ENCODE measurements around the gene WDR89. TPM values are rescaled to one million over a fixed set of nuclear protein-coding genes. Genes with fewer than 3 reads are reported as not detected.

WDR89 gene
- total RNA-seq, 1 experiment from 2014 or later: 17.4 TPM

- peaks cover 8% of the 10 kb centered on the region for H3K9me3 Mint-ChIP-seq (ENCODE audit: unreplicated experiment)
- POLR2A ChIA-PET: interaction anchor here (1.3 to 1.6 kb wide), 2 partner anchors 8 to 90 kb away, joined by 6 to 8 read pairs; partner anchors contain the start of genes PPP2R5E and WDR89
- peak overlapping the region; percentile 23 for H3K27ac Mint-ChIP-seq (ENCODE audit: low read depth, unreplicated experiment)
- BruUV-seq (replicated peaks): no TSS peak
- intact Hi-C loops (cut with micrococcal nuclease): loop anchor here (1.0 to 2.0 kb wide), 2 partner anchors 136 to 245 kb away; no protein-coding TSS in a partner anchor
- H3K27me3 Mint-ChIP-seq (ENCODE audit: insufficient read depth, unreplicated experiment): no peaks in the 10 kb centered on the region
- DNase-seq (ENCODE audit: unreplicated experiment): no peak
- H3K36me3 Mint-ChIP-seq (ENCODE audit: insufficient read depth, unreplicated experiment): peaks cover 7% of the 10 kb centered on the region
- H3K4me3 Mint-ChIP-seq (ENCODE audit: unreplicated experiment): no peak overlapping the region
- CTCF ChIA-PET: interaction anchor here (0.6 to 7.2 kb wide), 20 partner anchors 10 to 754 kb away, joined by 3 to 60 read pairs (median 4); partner anchors contain the start of genes MTHFD1 and PPP2R5E
- no peak for TF ChIP-seq CTCF (IDR thresholded peaks at IDR 0.05; ENCODE audit: unreplicated experiment)
- H3K4me1 Mint-ChIP-seq (ENCODE audit: insufficient read depth, unreplicated experiment): peaks cover 14% of the 10 kb centered on the region
Observed at GRCh38 chr14:63633801-63634200, 7.9 kb downstream of the WDR89 start.

- H3K9me3 Mint-ChIP-seq (ENCODE audit: unreplicated experiment): peaks cover 8% of the 10 kb centered on the region
- H3K4me1 Mint-ChIP-seq (ENCODE audit: insufficient read depth, unreplicated experiment): peaks cover 10% of the 10 kb centered on the region
- no TSS peak for BruUV-seq (replicated peaks)
- H3K27me3 Mint-ChIP-seq (ENCODE audit: insufficient read depth, unreplicated experiment): no peaks in the 10 kb centered on the region
- ChIA-PET POLR2A (interaction anchor here (1.3 to 1.6 kb wide), 2 partner anchors 9 to 89 kb away, joined by 6 to 8 read pairs; partner anchors contain the start of genes PPP2R5E and WDR89), CTCF (interaction anchor here (0.6 to 7.2 kb wide), 14 partner anchors 10 to 390 kb away, joined by 3 to 60 read pairs (median 4); partner anchors contain the start of gene PPP2R5E)
- intact Hi-C loops (cut with micrococcal nuclease): loop anchor here (1.0 to 2.0 kb wide), 2 partner anchors 137 to 244 kb away; no protein-coding TSS in a partner anchor
- peaks cover 7% of the 10 kb centered on the region for H3K36me3 Mint-ChIP-seq (ENCODE audit: insufficient read depth, unreplicated experiment)
- no peak overlapping the region for H3K27ac Mint-ChIP-seq (ENCODE audit: low read depth, unreplicated experiment)
- peak; percentile 46 for TF ChIP-seq CTCF (IDR thresholded peaks at IDR 0.05; ENCODE audit: unreplicated experiment)
- H3K4me3 Mint-ChIP-seq (ENCODE audit: unreplicated experiment): no peak overlapping the region
- peak; percentile 44 for DNase-seq (ENCODE audit: unreplicated experiment)
Observed at GRCh38 chr14:63632932-63633514, 8.6 kb downstream of the WDR89 start.

- no TSS peak for BruUV-seq (replicated peaks)
Observed at GRCh38 chr14:63624701-63625100, 17.0 kb downstream of the WDR89 start.

More at GRCh38 chr14:63624701-63625100, 17.0 kb downstream of the WDR89 start:
- H3K4me3 Mint-ChIP-seq (ENCODE audit: unreplicated experiment): no peak overlapping the region
- intact Hi-C loops (cut with micrococcal nuclease): no loop called here
- H3K4me1 Mint-ChIP-seq (ENCODE audit: insufficient read depth, unreplicated experiment): peaks cover 5% of the 10 kb centered on the region
- no peak overlapping the region for H3K27ac Mint-ChIP-seq (ENCODE audit: low read depth, unreplicated experiment)
- no peak for TF ChIP-seq CTCF (IDR thresholded peaks at IDR 0.05; ENCODE audit: unreplicated experiment)
- H3K36me3 Mint-ChIP-seq (ENCODE audit: insufficient read depth, unreplicated experiment): peaks cover 33% of the 10 kb centered on the region
- ChIA-PET CTCF (interaction anchor here (1.8 kb wide), 1 partner anchor 236 kb away, joined by 8 read pairs; no protein-coding TSS in a partner anchor), POLR2A (no interaction called here)
- no peak for DNase-seq (ENCODE audit: unreplicated experiment)
- no peaks in the 10 kb centered on the region for H3K27me3 Mint-ChIP-seq (ENCODE audit: insufficient read depth, unreplicated experiment)
- H3K9me3 Mint-ChIP-seq (ENCODE audit: unreplicated experiment): no peaks in the 10 kb centered on the region

Data from MCF 10A (cell line).